Measurements from ENCODE around the gene LRRFIP1.

LRRFIP1 gene

DNA sequence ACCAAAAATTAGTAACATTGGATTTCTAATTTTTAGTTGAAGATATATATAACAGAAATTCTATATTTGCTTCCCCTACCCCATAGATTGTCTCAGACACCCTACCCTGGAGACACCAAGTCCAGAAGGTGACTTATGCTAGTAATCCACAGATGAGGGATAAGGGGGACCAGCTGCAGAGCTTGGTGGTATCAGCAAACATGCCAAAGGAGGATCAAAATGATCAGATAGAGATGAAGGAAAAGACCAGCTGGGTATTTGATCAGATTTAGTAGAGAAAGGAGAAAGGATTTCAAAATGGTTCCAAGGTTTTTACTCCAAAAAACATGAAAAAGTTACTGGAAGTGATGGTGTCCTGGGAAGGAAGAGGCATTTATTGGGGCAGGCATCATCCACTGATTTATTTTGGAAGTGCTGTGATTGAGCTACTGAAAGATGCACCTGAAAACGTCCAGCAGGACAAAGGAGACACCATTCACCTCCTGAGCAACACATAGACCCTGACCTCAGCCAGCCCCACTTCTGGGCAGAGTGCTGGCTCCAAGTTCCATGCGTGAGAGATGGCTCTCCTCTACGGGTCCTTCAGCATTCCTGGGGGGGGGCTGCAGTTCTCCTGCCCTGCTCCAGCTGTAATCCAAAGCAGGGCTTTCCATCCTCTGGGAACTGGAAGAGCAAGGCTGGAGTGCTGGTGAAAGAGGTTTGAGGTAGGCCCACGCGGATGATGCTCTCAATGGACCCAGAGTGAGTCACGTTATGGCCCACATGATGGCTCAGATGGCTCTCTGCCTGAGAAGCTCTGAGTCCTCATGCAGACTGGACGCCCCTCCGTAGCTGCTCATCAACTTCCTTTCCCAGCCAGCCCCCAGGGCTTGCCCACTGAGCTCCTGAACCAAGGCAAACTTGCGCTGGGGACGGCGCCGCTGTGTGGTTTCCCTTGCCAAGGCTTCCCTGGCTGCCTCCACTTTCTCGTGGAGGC is 3.7 kb upstream of the LRRFIP1 start:
- no peak for DNase-seq

DNA sequence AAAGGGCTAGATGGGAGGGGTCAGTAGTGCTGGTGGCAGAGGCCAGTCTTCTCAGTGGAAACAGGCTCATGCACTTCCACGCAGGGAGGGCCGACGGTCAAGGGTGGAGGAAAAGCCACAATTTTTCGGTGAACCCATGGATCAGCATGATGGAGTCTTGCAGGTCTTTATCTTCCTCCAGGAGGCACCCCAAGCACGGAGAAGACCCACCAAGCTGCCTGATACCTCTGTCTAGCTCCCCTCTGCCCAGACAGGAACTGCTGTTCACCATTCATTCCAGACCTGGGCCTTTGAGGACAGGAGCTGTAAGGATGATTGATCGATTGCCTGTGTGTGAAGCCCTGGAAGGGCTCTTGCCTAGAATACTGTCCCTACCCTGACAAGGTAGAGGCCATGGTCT is 2.8 kb upstream of the LRRFIP1 start:
- DNase-seq, result no peak

DNA sequence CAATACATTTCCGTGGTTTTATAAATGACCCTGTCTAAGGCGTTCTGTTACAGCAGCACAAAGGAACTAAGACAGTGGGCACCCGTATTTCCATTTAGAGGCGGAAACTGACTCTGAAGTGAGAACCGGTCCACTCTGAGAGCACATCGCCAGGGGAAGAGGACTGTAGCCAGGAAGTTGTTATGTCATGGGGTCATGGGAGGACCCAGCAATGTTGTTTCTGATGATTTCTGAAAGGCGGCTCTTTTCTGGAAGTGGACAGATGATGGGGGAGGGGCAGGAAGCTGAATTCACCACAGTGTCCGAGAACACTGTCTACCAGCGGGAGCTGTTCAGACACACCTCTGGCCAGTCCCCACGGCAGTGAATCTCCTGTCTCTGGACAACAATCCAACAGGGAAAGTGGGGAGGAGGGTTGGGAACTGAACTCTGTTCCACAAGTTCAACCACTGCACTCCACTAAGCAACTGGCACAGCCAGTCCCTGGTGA is 2.1 kb upstream of the LRRFIP1 start:
- DNase-seq, result no peak

DNA sequence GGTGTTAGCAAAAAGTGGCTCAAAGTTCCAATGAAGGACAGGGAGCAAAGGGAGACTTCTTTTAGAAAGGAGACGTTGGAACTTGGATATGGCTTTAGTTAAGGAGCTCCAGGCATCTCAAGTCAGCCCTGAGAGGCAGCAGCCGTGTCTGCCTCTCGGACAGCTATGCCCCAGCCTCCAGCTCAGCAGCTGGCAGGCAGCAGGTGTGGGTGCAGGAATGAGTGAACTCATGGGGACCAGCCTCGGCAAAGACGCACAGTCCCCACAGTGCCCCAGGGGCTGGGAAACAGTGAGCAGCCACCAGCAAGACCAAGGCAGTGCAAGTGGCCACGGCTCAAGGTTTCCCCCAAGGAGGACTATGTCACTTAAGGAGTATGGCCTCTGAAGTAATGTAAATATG is 1.6 kb upstream of the LRRFIP1 start:
- no peak for DNase-seq

- DNase-seq, result no peak
Measured at GRCh38 chr2:237626813-237627440, 460 bp upstream of the LRRFIP1 start.

- DNase-seq, result no peak
Measured at GRCh38 chr2:237628247-237629187, 1.1 kb downstream of the LRRFIP1 start.

GRCh38 chr2:237629188-237629534 is 1.8 kb downstream of the LRRFIP1 start:
- no peak for DNase-seq

- no peak for DNase-seq
Measured at GRCh38 chr2:237629739-237630138, 2.4 kb downstream of the LRRFIP1 start.

DNA sequence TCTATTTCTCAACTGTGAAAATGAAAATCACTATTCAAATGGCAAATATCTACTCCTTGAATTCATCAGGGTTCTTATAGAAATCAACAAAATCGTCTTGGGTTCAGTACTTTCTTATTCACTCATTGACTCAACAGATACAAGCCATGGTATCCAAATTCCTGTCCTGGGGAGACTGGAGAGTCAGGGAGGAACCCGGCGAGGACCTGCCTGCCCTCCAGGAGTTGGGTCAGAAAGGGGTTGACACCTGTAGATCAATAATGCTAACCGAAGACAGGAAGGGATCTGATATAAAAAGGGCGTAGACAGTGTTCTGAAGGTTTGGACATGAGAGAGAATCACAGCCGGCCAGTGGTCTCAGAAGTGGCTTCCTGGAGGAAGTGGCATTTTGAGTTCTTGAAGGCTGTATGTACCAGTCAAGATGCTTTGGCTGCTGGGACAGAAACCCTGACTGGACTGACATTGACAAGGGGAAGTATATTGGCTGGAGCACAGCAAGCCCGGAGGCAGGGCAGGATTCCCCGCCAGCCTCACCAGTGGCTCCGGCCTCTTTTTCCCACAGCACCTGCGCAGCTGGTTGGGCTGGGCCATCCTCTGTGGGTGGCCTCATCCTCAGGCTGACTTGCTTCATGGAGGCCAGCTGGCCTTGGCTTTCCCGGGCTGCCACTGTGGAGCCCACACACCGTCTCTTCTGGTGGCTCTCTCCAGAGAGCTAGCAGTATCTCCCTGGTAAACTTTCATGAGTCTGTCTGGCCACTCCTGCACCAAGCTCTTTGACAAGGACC is 3.0 kb downstream of the LRRFIP1 start:
- no peak for DNase-seq

- no peak for DNase-seq
Measured at GRCh38 chr2:237631007-237631785, 3.8 kb downstream of the LRRFIP1 start.

DNA sequence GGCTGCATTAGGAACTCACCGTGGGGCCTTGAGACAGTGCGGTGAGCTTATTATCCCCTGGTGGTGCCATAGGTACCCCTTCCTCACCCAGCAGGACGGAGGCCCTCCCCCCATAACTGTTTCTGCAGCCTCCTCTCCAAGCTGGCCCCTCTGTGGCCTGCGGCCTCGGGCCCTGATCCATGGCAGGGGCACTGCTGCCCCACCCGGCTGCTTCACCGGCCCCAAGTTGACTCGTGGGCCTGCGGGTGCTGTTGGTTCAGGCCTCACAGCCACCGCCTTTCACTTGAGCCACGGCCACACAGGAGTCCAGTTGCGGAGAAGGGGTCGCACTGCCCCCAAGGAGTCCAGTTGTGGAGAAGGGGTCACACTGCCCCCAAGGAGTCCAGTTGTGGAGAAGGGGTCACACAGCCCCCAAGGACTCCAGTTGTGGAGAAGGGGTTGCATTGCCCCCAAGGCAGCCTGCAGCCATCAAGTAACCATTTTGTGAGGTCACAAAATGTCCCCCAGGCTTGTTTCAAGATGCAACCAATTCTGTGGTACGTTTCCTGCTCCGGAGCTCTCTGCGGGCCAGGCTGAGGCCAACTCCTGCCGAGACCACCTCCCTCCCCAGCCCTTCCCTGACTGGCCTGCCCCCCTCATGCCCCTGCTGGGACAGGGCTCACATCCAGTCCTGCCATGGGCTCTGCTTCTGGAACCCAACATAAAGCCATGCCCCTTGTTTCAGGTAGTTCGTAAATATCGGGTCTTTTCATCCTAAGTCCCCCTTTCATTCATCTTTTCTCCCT is 4.6 kb downstream of the LRRFIP1 start:
- DNase-seq, result no peak

DNA sequence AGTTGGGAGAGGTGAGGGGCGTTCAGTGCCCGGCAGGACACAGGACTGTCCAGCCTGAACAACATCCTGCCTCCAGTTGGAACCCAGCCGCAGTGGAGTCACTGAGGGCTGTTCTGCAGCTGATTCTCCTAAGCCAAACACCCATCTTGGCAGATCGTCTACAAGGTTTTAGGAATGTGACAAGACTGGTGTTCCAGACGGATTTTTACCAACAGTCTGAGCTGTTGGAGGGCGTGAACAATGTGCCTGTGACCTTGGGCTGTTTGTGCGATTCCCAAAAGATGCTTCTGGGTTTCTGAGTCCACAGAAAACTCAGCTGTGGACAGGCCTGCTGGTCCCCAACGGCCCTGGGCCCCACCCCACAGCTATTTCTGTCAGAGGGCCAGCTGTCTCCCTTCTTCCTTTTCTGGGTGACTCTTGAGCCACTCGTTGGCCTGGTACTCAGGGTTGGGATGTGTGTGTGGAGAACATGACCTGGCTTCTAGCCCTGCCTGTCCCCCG is 5.7 kb downstream of the LRRFIP1 start:
- no peak for DNase-seq

DNA sequence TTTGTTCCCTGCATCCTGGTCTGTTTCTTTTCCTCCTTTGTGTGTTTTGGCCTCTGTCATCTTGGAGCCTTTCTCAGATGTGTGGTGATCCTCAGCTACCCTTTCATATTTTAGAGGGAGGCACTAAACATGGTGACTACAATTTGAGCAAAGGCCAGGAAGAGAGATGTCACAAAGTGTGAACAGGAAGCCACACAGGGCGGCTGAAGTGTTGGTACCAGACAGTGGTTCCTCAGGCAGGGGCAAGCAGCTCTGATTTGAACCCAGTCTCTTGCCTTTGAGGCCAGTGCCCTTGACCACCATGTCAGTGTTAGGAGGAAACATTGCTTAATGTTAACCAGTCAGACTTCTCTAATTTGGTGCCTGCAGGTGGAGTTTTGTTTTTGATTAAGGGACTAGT is 9.2 kb downstream of the LRRFIP1 start:
- no peak for DNase-seq

GRCh38 chr2:237637429-237638135 is 10.2 kb downstream of the LRRFIP1 start:
- no peak for DNase-seq

- DNase-seq, result no peak
Measured at GRCh38 chr2:237638176-237638575, 10.8 kb downstream of the LRRFIP1 start.

GRCh38 chr2:237639052-237639835 is 11.9 kb downstream of the LRRFIP1 start:
- DNase-seq, result no peak

DNA sequence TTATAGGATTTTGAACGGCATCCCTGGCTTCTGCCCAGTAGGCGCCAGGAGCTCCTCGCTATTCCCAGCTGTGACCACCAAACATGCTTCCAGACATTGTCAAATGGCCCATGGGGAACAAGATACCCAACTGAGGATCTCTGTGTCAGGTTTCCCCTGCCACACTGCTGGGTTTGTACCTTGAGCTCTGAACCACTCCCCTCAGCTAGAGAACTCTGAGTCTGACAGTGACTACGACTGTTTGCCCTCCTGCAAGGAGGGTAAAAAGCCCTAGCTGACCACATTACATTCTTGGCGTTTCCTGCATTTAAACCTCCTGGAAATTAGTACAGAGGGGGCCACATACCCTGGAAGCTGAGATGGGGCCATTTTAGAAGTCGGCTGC is 12.4 kb downstream of the LRRFIP1 start:
- DNase-seq, result no peak

DNA sequence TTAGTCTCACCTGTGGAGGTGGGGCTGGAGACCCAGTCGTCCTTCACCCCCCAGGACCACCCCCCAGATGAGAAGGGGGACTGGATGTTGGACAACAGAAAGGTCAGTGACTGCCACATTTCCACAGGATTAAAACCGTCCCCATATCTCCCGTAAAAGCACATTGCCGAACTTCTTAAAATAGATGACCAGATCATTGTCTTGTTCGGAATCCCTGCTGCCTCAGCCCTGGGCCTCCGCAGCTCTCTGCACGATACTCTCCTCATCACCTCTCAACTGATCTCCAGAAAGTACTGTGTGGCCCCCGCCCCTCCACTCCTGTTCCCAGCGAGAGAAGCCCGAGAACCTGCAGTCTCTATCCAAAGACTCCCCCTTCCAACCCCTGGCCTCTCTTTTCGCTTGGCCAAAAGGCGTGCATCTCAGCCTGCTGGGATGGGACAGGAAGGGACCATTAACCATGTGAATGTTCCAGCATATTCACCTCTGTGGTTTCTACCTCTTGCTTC is 13.2 kb downstream of the LRRFIP1 start:
- DNase-seq, result no peak

All from T1000 (cell line).